ENCODE results near the gene CSMD2.

GRCh38 chr1:34131396-34132160, 33.5 kb downstream of the CSMD2 start:
- TF ChIP-seq POLR2A (IDR thresholded peaks at IDR 0.05) (no peak), CTCF (IDR thresholded peaks at IDR 0.05) (no peak), POLR2AphosphoS5 (IDR thresholded peaks at IDR 0.05) (no peak)

Measured in transverse colon (tissue), 4 donors.